Activated gamma-delta T cell (primary cell): ENCODE results near the gene SECTM1.
"Not testable (repeated sequence)": the region's sequence is repeated elsewhere in the genome, so short reads cannot be mapped to it uniquely, and the experiment has no call there.

Experiments
- DNase-seq: peaks from one replicate; lab custom pipeline; 2025; lab: John Stamatoyannopoulos, UW

SECTM1 gene

DNA sequence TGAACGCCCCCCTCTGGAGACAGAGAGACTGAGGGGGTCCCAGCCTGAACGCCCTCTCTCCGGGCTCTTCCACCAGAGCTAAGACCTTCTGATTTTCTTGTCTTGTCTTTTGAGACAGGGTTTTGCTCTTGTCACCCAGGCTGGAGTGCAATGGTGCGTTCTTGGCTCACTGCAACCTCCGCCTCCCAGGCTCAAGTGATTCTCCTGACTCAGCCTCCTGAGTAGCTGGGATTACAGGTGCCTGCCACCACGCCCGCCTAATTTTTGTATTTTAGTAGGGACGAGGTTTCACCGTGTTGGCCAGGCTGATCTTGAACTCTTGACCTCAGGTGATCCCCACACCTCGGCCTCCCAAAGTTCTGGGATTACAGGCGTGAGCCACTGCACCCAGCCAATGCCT is 14.4 kb upstream of the SECTM1 start:
- DNase-seq, result not testable (repeated sequence)

DNA sequence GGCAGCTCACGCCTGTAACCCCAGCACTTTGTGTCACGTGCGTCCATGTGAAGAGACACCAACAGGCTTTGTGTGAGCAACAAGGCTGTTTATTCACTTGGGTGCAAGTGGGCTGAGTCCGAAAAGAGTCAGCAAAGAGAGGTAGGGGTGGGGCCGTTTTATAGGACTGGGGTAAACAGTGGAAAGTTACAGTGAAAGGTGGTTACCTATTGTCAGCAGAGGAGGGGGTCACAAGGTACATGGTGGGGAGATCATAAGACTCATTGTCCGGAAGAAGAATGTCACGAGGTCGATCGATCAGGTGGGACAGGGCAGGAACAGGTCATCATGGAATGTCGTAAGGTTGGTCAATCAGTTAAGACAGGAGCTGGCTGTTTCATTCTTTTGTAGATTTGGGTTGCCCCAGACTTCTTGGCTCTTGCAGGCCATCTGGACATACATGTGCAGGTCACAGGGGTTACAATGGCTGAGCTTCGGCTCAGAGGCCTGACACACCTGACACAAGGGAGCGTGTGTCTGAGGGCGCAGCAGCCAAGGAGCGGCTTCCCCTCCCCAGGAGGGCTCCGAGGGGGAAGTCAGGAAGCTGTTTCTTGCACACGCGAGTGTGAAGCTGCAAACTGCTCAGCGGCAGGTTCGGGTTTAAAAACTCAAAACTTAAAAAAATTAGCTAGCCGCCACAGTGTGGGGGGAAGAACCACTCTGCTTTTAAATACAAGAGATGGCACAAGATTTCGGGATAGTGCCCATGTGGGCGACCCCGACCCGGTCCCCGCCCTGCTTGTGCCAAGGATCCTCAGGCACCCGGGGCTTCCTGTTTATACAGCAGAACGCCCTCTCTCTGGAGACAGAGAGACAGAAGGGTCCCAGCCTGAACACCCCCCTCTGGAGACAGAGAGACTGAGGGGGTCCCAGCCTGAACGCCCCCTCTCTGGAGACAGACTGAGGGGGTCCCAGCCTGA is 13.1 kb upstream of the SECTM1 start:
- no peak for DNase-seq

GRCh38 chr17:82345151-82345976 is 11.8 kb upstream of the SECTM1 start:
- no peak for DNase-seq

GRCh38 chr17:82344175-82344907 is 10.8 kb upstream of the SECTM1 start:
- DNase-seq, result no peak

DNA sequence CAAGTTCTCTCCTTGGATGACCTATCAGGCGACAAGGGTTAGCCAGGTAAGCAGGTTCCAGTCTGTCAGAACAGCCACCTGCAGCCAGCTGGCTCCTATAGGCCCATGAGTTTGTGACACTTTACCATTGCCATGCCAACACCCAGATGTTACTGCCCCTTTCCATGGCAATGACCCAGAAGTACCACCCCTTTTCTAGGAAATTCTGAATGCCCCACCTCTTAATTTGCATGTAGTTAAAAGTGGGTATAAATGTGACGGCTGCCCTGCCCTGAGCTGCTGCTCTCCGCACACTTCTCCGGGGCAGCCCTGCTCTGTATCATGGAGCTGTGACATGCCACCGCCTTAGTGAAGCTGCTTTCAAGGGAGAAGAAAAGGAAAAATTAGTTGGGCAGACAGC is 10.0 kb upstream of the SECTM1 start:
- DNase-seq, result no peak

- no peak for DNase-seq
Observed at GRCh38 chr17:82342361-82343079, 9.0 kb upstream of the SECTM1 start.

GRCh38 chr17:82339634-82340580 is 6.3 kb upstream of the SECTM1 start:
- no peak for DNase-seq

GRCh38 chr17:82338858-82339633 is 5.5 kb upstream of the SECTM1 start:
- no peak for DNase-seq

- no peak for DNase-seq
Observed at GRCh38 chr17:82334622-82335394, 1.2 kb upstream of the SECTM1 start.

- no peak for DNase-seq
Observed at GRCh38 chr17:82334204-82334621, 647 bp upstream of the SECTM1 start.

GRCh38 chr17:82332669-82333278 is 792 bp downstream of the SECTM1 start:
- DNase-seq, result no peak

DNA sequence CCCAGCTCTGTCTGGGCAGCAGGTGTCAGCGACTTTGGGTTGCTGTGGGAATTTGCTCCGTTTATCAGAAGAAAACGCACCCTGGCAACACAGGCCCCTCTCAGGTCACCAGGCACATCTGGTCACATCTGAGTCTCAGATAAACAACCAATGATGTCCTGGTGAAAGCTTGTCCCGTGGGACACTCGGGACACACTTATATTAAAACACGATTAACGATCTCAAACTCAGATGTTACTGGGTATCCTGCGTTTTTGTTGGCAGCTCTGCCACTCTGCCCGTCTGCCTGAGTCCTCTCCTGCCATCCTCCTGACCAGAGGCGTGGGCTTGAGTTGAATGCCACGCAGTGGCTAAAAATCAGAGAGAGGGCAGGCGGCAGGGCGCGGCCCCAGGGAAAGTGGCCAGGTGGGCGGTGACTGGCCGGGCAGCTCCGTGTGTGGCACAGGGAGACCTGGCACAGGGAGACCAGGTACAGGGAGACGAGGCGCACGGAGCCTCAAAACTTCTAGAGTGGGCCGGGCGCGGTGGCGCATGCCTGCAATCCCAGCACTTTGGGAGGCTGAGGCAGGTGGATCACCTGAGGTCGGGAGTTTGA is 2.1 kb downstream of the SECTM1 start:
- no peak for DNase-seq

GRCh38 chr17:82330322-82331239 is 3.0 kb downstream of the SECTM1 start:
- no peak for DNase-seq

GRCh38 chr17:82329683-82330321 is 3.8 kb downstream of the SECTM1 start:
- no peak for DNase-seq

GRCh38 chr17:82328994-82329507 is 4.5 kb downstream of the SECTM1 start:
- no peak for DNase-seq
